Choroid plexus epithelial cell (primary cell): ENCODE measurements around the gene OXSM.

Experiments
- DNase-seq: peaks from one replicate; pipeline ENCODE4 v3.0.0-alpha.2; 2010; ENCODE audit warnings: low read depth
- H3K4me3 ChIP-seq: 2 replicates; pipeline ENCODE4 v1.5.1; 2011; ENCODE audit warnings: low read depth, mild to moderate bottlenecking, control low read depth, low read length, moderate library complexity
- CTCF ChIP-seq: conservative IDR thresholded peaks from 2 replicates; pipeline ENCODE4 v1.5.1; 2011; ENCODE audit warnings: low read depth, mild to moderate bottlenecking, control low read depth, inconsistent platforms, low read length, moderate library complexity

OXSM gene

GRCh38 chr3:25751725-25752124 lies 38.2 kb upstream of the OXSM start:
- no peak for TF ChIP-seq CTCF
- no peak for DNase-seq
- no peak overlapping the region for H3K4me3 ChIP-seq

GRCh38 chr3:25768851-25769250 lies 21.0 kb upstream of the OXSM start:
- DNase-seq: no peak
- no peak overlapping the region for H3K4me3 ChIP-seq
- no peak for TF ChIP-seq CTCF

GRCh38 chr3:25775936-25776335 lies 14.0 kb upstream of the OXSM start:
- no peak for TF ChIP-seq CTCF
- H3K4me3 ChIP-seq: no peak overlapping the region
- DNase-seq: no peak

- no peak for TF ChIP-seq CTCF
- no peak for DNase-seq
- H3K4me3 ChIP-seq: no peak overlapping the region
Observed at GRCh38 chr3:25780618-25781017, 9.3 kb upstream of the OXSM start.

GRCh38 chr3:25781145-25781757 lies 8.6 kb upstream of the OXSM start:
- no peak overlapping the region for H3K4me3 ChIP-seq
- no peak for TF ChIP-seq CTCF
- DNase-seq: no peak

GRCh38 chr3:25781758-25782594 lies 7.9 kb upstream of the OXSM start:
- H3K4me3 ChIP-seq: peak overlapping the region; percentile 88
- no peak for DNase-seq
- no peak for TF ChIP-seq CTCF

- DNase-seq: no peak
- no peak for TF ChIP-seq CTCF
- H3K4me3 ChIP-seq: peak overlapping the region; percentile 88
Observed at GRCh38 chr3:25782636-25782937, 7.3 kb upstream of the OXSM start.
